ENCODE measurements around the gene MEF2C. TPM values are rescaled to one million over a fixed set of nuclear protein-coding genes. Genes with fewer than 3 reads are reported as not detected.
"Not testable (repeated sequence)": the region's sequence is repeated elsewhere in the genome, so short reads cannot be mapped to it uniquely, and the experiment has no call there.

MEF2C gene
- total and polyA plus RNA-seq, 2 experiments from 2014 or later = 107 to 175 TPM

DNA sequence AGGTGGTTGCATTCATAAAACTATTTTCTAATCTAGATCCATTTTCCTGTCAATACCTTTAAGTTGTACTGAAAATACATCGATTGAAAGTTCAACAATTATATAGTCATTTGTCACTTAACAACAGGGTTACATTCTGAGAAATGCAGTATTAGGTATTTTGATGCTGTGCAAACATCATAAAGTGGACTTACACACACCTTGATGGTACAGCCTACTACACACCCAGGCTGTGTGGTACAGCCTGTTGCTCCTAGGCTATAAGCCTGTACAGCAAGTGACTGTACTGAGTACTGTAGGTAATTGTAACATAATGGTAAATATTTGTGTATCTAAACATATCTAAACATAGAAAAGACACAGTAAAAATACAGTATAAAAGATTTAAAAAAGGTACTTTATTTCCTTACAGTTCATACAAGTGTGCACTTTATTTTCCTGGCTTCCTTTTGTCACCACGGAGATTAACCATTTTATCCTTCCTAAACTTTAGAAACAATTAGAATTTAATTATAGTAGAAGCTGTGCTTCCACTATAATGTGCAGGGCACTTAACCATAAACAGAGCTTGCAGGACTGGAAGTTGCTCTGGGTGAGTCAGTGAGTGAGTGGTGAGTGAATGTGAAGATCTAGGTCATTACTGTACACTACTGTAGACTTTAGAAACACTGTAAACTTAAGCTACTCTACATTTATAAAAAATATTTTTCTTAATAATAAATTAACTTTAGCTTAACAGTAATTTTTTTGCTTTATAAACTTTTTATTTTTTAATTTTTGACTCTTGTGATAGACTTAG lies 42.9 kb upstream of the MEF2C start:
- H3K27ac ChIP-seq = no peak overlapping the region
- H3K36me3 ChIP-seq = no peaks in the 10 kb centered on the region
- TF ChIP-seq, protein P1, sequence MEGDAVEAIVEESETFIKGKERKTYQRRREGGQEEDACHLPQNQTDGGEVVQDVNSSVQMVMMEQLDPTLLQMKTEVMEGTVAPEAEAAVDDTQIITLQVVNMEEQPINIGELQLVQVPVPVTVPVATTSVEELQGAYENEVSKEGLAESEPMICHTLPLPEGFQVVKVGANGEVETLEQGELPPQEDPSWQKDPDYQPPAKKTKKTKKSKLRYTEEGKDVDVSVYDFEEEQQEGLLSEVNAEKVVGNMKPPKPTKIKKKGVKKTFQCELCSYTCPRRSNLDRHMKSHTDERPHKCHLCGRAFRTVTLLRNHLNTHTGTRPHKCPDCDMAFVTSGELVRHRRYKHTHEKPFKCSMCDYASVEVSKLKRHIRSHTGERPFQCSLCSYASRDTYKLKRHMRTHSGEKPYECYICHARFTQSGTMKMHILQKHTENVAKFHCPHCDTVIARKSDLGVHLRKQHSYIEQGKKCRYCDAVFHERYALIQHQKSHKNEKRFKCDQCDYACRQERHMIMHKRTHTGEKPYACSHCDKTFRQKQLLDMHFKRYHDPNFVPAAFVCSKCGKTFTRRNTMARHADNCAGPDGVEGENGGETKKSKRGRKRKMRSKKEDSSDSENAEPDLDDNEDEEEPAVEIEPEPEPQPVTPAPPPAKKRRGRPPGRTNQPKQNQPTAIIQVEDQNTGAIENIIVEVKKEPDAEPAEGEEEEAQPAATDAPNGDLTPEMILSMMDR (IDR thresholded peaks at IDR 0.05; ENCODE audit: low read depth, low read length) = no peak
- no peaks in the 10 kb centered on the region for H3K9me3 ChIP-seq (ENCODE audit: low read depth)
- DNase-seq (ENCODE audit: low read depth in 1 of 2, low spot score in 1 of 2) = no peak
- H3K27me3 ChIP-seq = no peaks in the 10 kb centered on the region
- H3K4me3 ChIP-seq = no peak overlapping the region
- H3K4me1 ChIP-seq (ENCODE audit: low read depth) = peaks cover 34% of the 10 kb centered on the region

DNA sequence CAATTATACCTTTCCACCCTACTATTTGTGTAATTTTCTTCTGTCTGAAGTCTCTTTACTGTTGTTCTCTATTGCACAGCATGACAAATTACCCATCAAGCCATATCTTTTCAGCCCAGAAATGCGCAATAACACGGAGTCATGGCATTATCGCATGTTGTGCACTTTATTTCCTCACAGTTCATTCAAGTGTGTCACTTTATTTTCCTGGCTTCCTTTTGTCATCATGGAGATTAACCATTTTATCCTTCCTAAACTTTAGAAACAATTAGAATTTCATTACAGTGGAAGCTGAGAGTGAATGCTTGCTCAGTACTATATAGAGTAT lies 41.3 kb upstream of the MEF2C start:
- H3K27ac ChIP-seq = no peak overlapping the region
- H3K4me1 ChIP-seq (ENCODE audit: low read depth) = peaks cover 22% of the 10 kb centered on the region
- no peaks in the 10 kb centered on the region for H3K9me3 ChIP-seq (ENCODE audit: low read depth)
- no peak for DNase-seq (ENCODE audit: low read depth in 1 of 2, low spot score in 1 of 2)
- no peak overlapping the region for H3K4me3 ChIP-seq
- TF ChIP-seq, protein P1 (IDR thresholded peaks at IDR 0.05; ENCODE audit: low read depth, low read length) = no peak
- no peaks in the 10 kb centered on the region for H3K27me3 ChIP-seq
- H3K36me3 ChIP-seq = no peaks in the 10 kb centered on the region

- peaks cover 17% of the 10 kb centered on the region for H3K4me1 ChIP-seq (ENCODE audit: low read depth)
- H3K4me3 ChIP-seq = no peak overlapping the region
- H3K36me3 ChIP-seq = no peaks in the 10 kb centered on the region
- no peak for DNase-seq (ENCODE audit: low read depth in 1 of 2, low spot score in 1 of 2)
- H3K9me3 ChIP-seq (ENCODE audit: low read depth) = no peaks in the 10 kb centered on the region
- H3K27ac ChIP-seq = no peak overlapping the region
- no peaks in the 10 kb centered on the region for H3K27me3 ChIP-seq
- TF ChIP-seq, protein P1 (IDR thresholded peaks at IDR 0.05; ENCODE audit: low read depth, low read length) = no peak
These were observed 40.8 kb upstream of the MEF2C start for GRCh38 chr5:88923623-88924329.

DNA sequence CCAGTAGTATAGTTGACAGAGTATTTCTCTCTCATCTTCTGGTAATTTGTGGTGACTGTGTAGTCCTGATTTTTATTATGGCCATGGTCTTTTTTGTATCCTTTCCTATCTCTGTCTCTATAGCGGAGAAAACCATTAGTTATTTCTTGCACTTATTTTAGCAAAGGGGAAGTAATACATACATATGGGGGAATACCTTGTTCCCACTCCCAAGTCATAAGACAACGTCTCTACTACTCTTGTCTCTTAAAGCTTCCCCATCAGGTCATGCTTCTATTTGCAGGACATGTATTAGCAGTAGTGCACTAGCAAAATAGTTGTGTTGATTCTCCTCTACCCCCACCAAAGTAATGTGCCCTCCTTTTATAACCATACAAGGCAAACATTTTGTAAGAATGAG lies 29.8 kb upstream of the MEF2C start:
- not testable (repeated sequence) for H3K4me3 ChIP-seq; H3K27ac ChIP-seq; H3K27me3 ChIP-seq; DNase-seq (ENCODE audit: low read depth in 1 of 2, low spot score in 1 of 2); H3K9me3 ChIP-seq (ENCODE audit: low read depth); H3K36me3 ChIP-seq; H3K4me1 ChIP-seq (ENCODE audit: low read depth)

DNA sequence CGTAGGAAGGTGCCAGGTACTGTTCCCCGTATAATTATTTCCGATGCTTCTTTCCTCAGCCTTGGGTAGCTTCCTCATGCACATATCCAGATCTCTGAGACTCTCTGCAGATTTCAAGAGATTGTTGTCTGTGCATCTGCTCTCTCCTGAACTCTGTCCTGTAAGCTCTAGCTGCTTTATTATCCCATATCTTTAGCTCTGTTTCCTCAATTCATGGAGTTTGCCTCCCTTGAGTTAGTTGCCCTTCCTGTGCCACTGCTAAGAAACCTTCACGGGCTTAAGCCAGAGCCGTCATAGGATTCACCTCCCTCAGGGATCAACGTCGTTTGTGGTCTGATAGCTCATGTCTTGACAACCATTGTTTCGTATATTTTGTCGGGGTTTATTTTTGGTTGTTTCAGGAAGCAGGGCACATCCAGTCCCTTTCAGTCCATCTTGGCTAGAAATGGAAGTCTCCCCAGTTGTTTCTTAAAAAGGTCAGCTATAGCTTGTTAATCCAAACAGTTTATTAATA lies 28.1 kb upstream of the MEF2C start:
- not testable (repeated sequence) for H3K27me3 ChIP-seq; H3K9me3 ChIP-seq (ENCODE audit: low read depth); H3K4me1 ChIP-seq (ENCODE audit: low read depth); DNase-seq (ENCODE audit: low read depth in 1 of 2, low spot score in 1 of 2); H3K27ac ChIP-seq; H3K36me3 ChIP-seq; H3K4me3 ChIP-seq

- H3K9me3 ChIP-seq (ENCODE audit: low read depth); DNase-seq (ENCODE audit: low read depth in 1 of 2, low spot score in 1 of 2); H3K36me3 ChIP-seq; H3K27ac ChIP-seq; H3K4me1 ChIP-seq (ENCODE audit: low read depth); H3K27me3 ChIP-seq; H3K4me3 ChIP-seq: not testable (repeated sequence)
These were observed 21.5 kb upstream of the MEF2C start for GRCh38 chr5:88904478-88904877.

DNA sequence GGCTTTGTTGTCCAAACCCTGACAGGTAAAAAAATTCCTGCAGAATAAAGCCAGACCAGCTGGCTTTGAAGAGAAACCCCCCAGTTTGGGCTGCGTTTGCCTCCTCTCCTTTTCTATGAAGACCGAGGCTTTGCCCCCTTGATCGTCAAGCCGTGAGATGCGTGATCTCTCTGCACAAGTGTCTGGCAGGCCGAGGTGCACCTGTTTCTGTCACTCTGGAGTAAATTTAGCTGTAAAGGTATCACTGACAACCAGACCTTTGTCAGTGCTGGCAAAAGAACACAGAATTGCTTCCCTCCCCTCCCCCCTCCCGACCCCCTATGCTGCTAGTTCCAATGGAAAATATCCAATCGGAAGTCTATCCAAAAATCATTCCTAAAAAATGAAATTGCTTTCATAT lies 21.0 kb upstream of the MEF2C start:
- H3K9me3 ChIP-seq (ENCODE audit: low read depth); H3K36me3 ChIP-seq; DNase-seq (ENCODE audit: low read depth in 1 of 2, low spot score in 1 of 2); H3K4me3 ChIP-seq; H3K27me3 ChIP-seq; H3K27ac ChIP-seq; H3K4me1 ChIP-seq (ENCODE audit: low read depth): not testable (repeated sequence)

DNA sequence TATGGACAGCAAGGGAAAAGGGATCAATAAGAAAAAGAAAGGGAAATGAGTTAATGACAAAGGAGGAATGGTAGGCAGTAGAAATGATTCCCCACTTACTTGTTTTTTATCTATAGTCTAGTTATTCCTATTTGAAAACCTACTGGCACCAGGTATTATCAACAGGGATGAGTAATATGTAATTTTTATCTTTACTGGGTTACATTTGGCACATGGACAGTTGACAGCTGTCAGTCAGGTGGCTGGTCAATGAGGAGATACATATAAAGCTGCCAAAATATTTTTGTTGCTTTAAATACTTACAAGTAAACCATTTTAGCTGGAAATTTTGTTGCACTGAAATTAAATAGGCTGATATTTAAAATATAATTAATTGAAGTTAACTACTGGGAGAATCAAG lies 18.1 kb upstream of the MEF2C start:
- H3K27ac ChIP-seq; H3K9me3 ChIP-seq (ENCODE audit: low read depth); DNase-seq (ENCODE audit: low read depth in 1 of 2, low spot score in 1 of 2); H3K27me3 ChIP-seq; H3K36me3 ChIP-seq; H3K4me1 ChIP-seq (ENCODE audit: low read depth); H3K4me3 ChIP-seq: not testable (repeated sequence)

All from cardiac muscle cell (in vitro differentiated cells and primary cell).